IPS-15b (cell line): ENCODE measurements around the gene USO1.

Source experiments
- H3K27me3 ChIP-seq: one replicate; pipeline ENCODE4 v1.6.1; 2013; ENCODE audit warnings: low read length; ENCODE audit not compliant: control insufficient read depth, insufficient read depth
- H3K36me3 ChIP-seq: one replicate; pipeline ENCODE4 v1.6.1; 2013; ENCODE audit warnings: low read length; ENCODE audit not compliant: control insufficient read depth, insufficient read depth
- H3K4me1 ChIP-seq: one replicate; pipeline ENCODE4 v1.6.1; 2013; ENCODE audit warnings: mild to moderate bottlenecking, low read length; ENCODE audit not compliant: control insufficient read depth, insufficient read depth
- H3K4me3 ChIP-seq: one replicate; pipeline ENCODE4 v1.5.1; 2013; ENCODE audit warnings: low read depth, low read length
- H3K9ac ChIP-seq: one replicate; pipeline ENCODE4 v1.6.1; 2013; ENCODE audit warnings: low read depth, mild to moderate bottlenecking, low read length
- H3K9me3 ChIP-seq: one replicate; pipeline ENCODE4 v1.6.1; 2013; ENCODE audit warnings: mild to moderate bottlenecking, low read length; ENCODE audit not compliant: control insufficient read depth, insufficient read depth

The USO1 gene

GRCh38 chr4:75821966-75822365 is 97.6 kb downstream of the USO1 start:
- Histone ChIP-seq H3K9ac (no peak overlapping the region), H3K27me3 (no peaks in the 10 kb centered on the region), H3K4me3 (no peak overlapping the region), H3K36me3 (no peaks in the 10 kb centered on the region), H3K4me1 (no peaks in the 10 kb centered on the region), H3K9me3 (no peaks in the 10 kb centered on the region)

DNA sequence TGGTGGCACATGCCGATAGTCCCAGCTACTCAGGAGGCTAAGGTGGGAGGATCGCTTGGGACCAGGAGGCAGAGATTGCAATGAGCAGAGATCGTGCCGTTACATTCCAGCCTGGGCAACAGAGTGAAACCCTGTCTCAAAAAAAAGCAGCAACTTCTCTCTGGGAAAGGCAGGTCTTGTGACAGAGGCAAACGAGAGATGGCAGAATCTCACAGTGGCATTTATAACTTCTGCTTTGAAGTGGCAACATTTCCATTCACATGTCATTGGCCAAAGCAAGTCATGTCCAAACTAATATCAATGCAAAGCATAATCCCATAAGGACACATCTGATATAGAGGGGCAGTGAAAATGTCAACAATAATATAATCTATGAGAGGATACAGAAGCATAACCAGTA is 98.0 kb downstream of the USO1 start:
- Histone ChIP-seq H3K4me1 (no peaks in the 10 kb centered on the region), H3K36me3 (no peaks in the 10 kb centered on the region), H3K27me3 (no peaks in the 10 kb centered on the region), H3K4me3 (no peak overlapping the region), H3K9ac (no peak overlapping the region), H3K9me3 (no peaks in the 10 kb centered on the region)

DNA sequence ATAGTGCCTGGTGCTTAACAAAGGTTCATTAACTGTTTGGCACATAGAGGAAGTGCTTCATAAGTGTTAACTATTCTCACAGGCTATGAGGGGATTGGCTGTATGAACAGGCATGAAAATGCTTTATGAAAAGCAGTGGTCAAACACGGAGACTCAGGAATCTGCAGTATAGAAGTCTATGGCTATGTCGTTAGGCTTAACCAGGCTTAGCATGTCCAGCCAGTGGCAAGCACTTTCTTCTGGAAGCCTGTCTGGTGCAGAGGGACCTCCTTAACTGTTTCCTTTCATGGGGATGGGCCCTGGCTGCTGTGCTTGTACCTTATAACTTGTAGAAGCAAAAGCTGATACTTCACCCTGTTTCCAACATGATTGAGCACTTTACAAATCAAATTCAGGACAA is 99.4 kb downstream of the USO1 start:
- Histone ChIP-seq H3K27me3 (no peaks in the 10 kb centered on the region), H3K4me3 (no peak overlapping the region), H3K9ac (no peak overlapping the region), H3K36me3 (no peaks in the 10 kb centered on the region), H3K9me3 (no peaks in the 10 kb centered on the region), H3K4me1 (no peaks in the 10 kb centered on the region)

DNA sequence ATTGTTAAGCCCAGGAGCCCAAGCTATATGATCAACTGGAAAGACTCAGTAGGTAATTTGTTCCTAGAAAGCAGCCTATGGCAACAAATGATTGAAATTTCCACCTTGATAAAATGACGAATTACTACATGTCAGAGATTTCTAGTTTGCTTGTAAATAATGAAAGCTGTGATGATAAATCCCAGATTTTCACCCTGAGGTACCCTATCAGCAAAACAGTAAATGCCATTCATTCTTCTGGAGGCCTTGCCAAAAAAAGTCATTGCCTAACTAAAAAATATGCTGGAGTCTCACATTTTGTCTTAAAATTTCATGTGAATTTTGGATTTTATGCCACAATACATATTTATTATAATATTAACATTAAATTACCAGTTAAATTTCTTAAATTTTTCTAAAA is 106.5 kb downstream of the USO1 start:
- no peaks in the 10 kb centered on the region for H3K36me3 ChIP-seq
- H3K27me3 ChIP-seq: no peaks in the 10 kb centered on the region
- no peak overlapping the region for H3K9ac ChIP-seq
- no peaks in the 10 kb centered on the region for H3K9me3 ChIP-seq
- H3K4me3 ChIP-seq: no peak overlapping the region
- peaks cover 6% of the 10 kb centered on the region for H3K4me1 ChIP-seq

DNA sequence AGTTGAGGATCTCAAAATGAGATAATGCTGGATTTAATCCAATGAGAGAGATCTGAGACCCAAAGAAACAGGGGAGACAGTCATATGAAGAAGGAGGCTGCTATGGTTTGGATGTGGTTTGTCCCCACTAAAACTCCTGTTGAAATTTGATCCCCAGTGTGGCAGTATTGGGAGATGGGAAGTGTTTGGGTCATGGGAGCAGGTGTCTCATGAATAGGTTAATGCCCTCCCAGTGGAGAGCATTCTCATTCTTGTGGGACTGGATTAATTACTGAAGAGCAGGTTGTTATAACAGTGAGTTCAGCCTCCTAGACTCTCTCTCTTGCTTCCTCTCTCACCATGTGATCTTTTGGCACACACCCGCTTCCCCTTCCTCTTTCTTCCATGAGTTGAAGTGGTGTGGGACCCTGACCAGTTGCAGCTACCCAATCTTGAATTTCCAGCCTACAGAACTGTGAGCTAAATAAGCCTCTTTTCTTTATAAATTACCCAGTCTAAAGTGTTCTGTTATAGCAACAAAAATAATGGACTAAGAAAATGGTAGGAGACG is 107.6 kb downstream of the USO1 start:
- Histone ChIP-seq H3K27me3 (no peaks in the 10 kb centered on the region), H3K4me1 (peaks cover 6% of the 10 kb centered on the region), H3K9ac (no peak overlapping the region), H3K4me3 (no peak overlapping the region), H3K9me3 (no peaks in the 10 kb centered on the region), H3K36me3 (no peaks in the 10 kb centered on the region)

- Histone ChIP-seq H3K36me3 (no peaks in the 10 kb centered on the region), H3K9ac (no peak overlapping the region), H3K9me3 (no peaks in the 10 kb centered on the region), H3K27me3 (no peaks in the 10 kb centered on the region), H3K4me1 (peaks cover 6% of the 10 kb centered on the region), H3K4me3 (no peak overlapping the region)
Measured at GRCh38 chr4:75834095-75834771, 109.9 kb downstream of the USO1 start.

GRCh38 chr4:75834772-75835154 is 110.4 kb downstream of the USO1 start:
- Histone ChIP-seq H3K27me3 (no peaks in the 10 kb centered on the region), H3K9ac (no peak overlapping the region), H3K36me3 (no peaks in the 10 kb centered on the region), H3K4me1 (peaks cover 6% of the 10 kb centered on the region), H3K9me3 (no peaks in the 10 kb centered on the region), H3K4me3 (no peak overlapping the region)

- Histone ChIP-seq H3K9me3 (no peaks in the 10 kb centered on the region), H3K36me3 (no peaks in the 10 kb centered on the region), H3K9ac (no peak overlapping the region), H3K4me3 (no peak overlapping the region), H3K4me1 (no peaks in the 10 kb centered on the region), H3K27me3 (no peaks in the 10 kb centered on the region)
Measured at GRCh38 chr4:75841641-75842520, 117.5 kb downstream of the USO1 start.

DNA sequence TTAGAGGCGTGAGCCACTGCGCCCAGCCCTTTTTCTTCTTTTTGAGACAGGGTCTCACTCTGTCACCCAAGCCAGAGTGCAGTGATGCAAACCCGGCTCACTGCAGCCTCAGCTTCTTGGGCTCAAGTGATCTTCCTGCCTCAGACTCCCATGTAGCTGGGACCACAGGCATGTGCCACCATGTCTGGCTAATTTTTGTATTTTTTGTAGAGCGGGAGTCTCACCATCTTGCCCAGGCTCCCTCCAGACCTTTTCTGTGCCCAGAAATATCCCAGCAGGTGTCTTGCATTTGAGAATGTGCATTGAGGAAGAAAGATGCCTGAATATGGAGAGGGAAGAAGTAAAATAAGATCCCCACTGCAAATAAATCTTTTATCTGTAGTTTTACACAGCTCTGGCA is 119.2 kb downstream of the USO1 start:
- H3K27me3 ChIP-seq: no peaks in the 10 kb centered on the region
- H3K4me1 ChIP-seq: peaks cover 4% of the 10 kb centered on the region
- H3K4me3 ChIP-seq: no peak overlapping the region
- no peak overlapping the region for H3K9ac ChIP-seq
- H3K9me3 ChIP-seq: no peaks in the 10 kb centered on the region
- H3K36me3 ChIP-seq: no peaks in the 10 kb centered on the region

- Histone ChIP-seq H3K9ac (no peak overlapping the region), H3K4me3 (no peak overlapping the region), H3K9me3 (no peaks in the 10 kb centered on the region), H3K27me3 (no peaks in the 10 kb centered on the region), H3K36me3 (no peaks in the 10 kb centered on the region), H3K4me1 (peaks cover 4% of the 10 kb centered on the region)
Measured at GRCh38 chr4:75844151-75844662, 119.8 kb downstream of the USO1 start.

DNA sequence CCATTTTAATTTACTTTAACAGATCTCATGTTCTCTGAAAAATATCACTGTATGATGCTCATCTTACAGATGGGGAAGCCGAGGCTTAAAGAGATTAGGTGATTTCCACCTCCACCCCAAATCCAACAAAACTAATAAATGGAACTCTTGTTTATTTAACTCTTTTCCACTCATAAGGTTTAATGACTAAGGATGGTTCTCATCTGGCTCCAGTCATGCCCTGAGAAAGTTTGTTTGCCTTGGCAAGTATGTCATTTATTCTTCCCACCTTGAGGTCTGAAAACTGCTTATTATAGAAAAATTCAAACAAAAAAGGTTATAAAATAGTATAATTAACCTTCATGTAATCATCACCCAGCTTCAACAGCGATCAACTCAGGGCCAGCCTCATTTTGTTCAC is 121.6 kb downstream of the USO1 start:
- Histone ChIP-seq H3K4me1 (peaks cover 5% of the 10 kb centered on the region), H3K9ac (no peak overlapping the region)

More for the DNA sequence above, 121.6 kb downstream of the USO1 start:
- Histone ChIP-seq H3K27me3 (no peaks in the 10 kb centered on the region), H3K4me3 (no peak overlapping the region), H3K36me3 (no peaks in the 10 kb centered on the region), H3K9me3 (no peaks in the 10 kb centered on the region)
